HEK293T (cell line): ENCODE measurements around the gene GPR17.

Experiments
- CTCF ChIA-PET: fragments of 350-600 bp; formaldehyde crosslinking; extraction: SDS; loops from one replicate; lab custom pipeline; 2021; ENCODE audit warnings: antibody characterized with exemption, inconsistent platforms; lab: Yijun Ruan, JAX
- POLR2A ChIA-PET: fragments of 350-600 bp; formaldehyde crosslinking; extraction: SDS; loops from one replicate; lab custom pipeline; 2020; ENCODE audit warnings: antibody characterized with exemption, inconsistent platforms; lab: Yijun Ruan, JAX
- DNase-seq: peaks from one replicate; pipeline ENCODE4 v3.0.0; 2012; ENCODE audit warnings: mixed read lengths; ENCODE audit errors: extremely low spot score
- ARNT ChIP-seq: fragments of 450-650 bp; IDR thresholded peaks from 2 replicates; pipeline ENCODE4 v1.6.1; 2017; ENCODE audit warnings: mild to moderate bottlenecking
- BHLHE40 ChIP-seq: fragments of 450-650 bp; IDR thresholded peaks from 2 replicates; pipeline ENCODE4 v1.6.1; 2016; ENCODE audit warnings: mild to moderate bottlenecking, moderate library complexity, borderline replicate concordance
- CTBP1 ChIP-seq: fragments of 450-650 bp; IDR thresholded peaks from 2 replicates; pipeline ENCODE4 v1.6.1; 2016; ENCODE audit warnings: borderline replicate concordance
- ELF4 ChIP-seq: fragments of 450-650 bp; IDR thresholded peaks from 2 replicates; pipeline ENCODE4 v1.6.1; 2017; ENCODE audit warnings: antibody characterized with exemption
- FOXA1 ChIP-seq: fragments of 450-650 bp; IDR thresholded peaks from 2 replicates; pipeline ENCODE4 v1.6.1; 2016; ENCODE audit warnings: mild to moderate bottlenecking
- FOXK2 ChIP-seq: fragments of 450-650 bp; IDR thresholded peaks from 2 replicates; pipeline ENCODE4 v1.6.1; 2016; ENCODE audit warnings: mild to moderate bottlenecking
- FOXM1 ChIP-seq: fragments of 450-650 bp; IDR thresholded peaks from 2 replicates; pipeline ENCODE4 v1.6.1; 2017; ENCODE audit warnings: mild to moderate bottlenecking, borderline replicate concordance
- HDGF ChIP-seq: fragments of 450-650 bp; IDR thresholded peaks from 2 replicates; pipeline ENCODE4 v1.6.1; 2017; ENCODE audit warnings: antibody characterized with exemption, borderline replicate concordance
- L3MBTL2 ChIP-seq: fragments of 450-650 bp; conservative IDR thresholded peaks from 2 replicates; pipeline ENCODE4 v1.6.1; 2016; ENCODE audit warnings: mild to moderate bottlenecking
- LEF1 ChIP-seq: fragments of 450-650 bp; IDR thresholded peaks from 2 replicates; pipeline ENCODE4 v1.6.1; 2017; ENCODE audit warnings: mild to moderate bottlenecking, borderline replicate concordance
- NFRKB ChIP-seq: fragments of 450-650 bp; IDR thresholded peaks from 2 replicates; pipeline ENCODE4 v1.6.1; 2016; ENCODE audit warnings: mild to moderate bottlenecking, moderate library complexity
- SP1 ChIP-seq: fragments of 450-650 bp; IDR thresholded peaks from 2 replicates; pipeline ENCODE4 v1.6.1; 2017
- SUZ12 ChIP-seq: fragments of 450-650 bp; IDR thresholded peaks from 2 replicates; pipeline ENCODE4 v1.6.1; 2016; ENCODE audit warnings: mild to moderate bottlenecking
- TARDBP ChIP-seq: fragments of 450-650 bp; IDR thresholded peaks from 2 replicates; pipeline ENCODE4 v1.6.1; 2016
- ZNF384 ChIP-seq: fragments of 450-650 bp; IDR thresholded peaks from 2 replicates; pipeline ENCODE4 v1.6.1; 2016
- TF ChIP-seq, protein P1 (sequence below): fragments of 450-650 bp; IDR thresholded peaks from 2 replicates; pipeline ENCODE4 v1.6.1; 2016

Gene GPR17

DNA sequence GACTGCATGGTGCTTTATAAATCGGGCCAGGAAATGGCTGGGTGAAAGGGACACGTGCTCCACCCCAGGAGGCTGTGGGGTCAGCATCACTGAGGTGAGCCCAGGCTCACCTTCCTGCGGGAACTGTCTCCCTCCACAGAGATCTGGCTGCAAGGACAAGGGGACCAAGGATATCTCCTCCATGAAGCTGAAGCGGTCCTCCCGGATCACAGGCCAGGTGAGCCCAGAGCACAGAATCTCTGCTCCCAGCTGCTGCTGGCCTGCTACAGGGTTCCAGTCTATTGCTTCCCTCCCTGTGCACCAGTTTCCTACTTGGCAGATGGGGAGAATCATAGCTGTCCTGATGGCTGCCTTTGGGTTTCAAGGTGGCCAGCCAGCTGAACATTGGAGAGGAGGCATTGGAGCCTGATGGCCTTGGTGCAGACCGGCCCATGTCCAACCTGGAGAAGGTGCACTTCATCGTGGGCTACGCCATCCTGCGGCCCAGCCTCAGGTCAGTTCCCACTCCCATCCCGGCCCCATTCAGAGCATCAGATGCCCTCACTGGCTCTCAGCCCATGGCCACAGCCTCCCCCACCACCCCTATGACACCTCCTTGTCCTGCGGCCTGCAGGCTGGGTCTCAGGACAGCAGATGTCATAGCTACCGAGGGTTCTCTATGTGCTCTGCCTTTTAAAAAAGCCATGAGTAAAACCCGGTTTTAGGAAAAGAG lies 33.7 kb upstream of the GPR17 start:
- TF ChIP-seq ARNT (no peak), TARDBP (no peak), SUZ12 (no peak), LEF1 (no peak), FOXA1 (no peak)
- ChIA-PET CTCF (interaction anchor here (0.6 kb wide), 1 partner anchor 224 kb away, joined by 3 read pairs; no protein-coding TSS in a partner anchor), POLR2A (no interaction called here)
- DNase-seq, result no peak

DNA sequence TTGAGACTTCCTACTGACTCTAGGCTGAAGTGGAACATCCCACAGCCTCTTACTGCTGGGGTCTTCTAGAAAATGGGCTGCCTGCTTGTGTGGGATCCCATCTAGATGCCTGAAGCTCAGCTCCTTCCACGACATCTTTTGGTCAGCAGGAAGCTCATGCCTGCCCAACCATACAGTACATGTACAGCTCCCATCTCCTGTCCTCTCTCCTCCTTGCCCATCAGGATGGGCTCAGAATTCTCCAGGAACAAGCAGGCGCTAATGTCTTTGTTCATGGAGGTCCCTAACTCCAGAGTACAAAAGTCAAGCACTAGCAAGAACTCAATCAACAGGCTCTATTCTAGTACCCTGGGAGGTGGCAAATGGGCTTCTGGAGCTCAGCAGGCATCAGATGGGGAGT lies 31.7 kb upstream of the GPR17 start:
- TF ChIP-seq, protein P1, sequence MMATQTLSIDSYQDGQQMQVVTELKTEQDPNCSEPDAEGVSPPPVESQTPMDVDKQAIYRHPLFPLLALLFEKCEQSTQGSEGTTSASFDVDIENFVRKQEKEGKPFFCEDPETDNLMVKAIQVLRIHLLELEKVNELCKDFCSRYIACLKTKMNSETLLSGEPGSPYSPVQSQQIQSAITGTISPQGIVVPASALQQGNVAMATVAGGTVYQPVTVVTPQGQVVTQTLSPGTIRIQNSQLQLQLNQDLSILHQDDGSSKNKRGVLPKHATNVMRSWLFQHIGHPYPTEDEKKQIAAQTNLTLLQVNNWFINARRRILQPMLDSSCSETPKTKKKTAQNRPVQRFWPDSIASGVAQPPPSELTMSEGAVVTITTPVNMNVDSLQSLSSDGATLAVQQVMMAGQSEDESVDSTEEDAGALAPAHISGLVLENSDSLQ, result no peak
- TF ChIP-seq ARNT (no peak), SP1 (no peak), FOXA1 (no peak), HDGF (no peak), L3MBTL2 (no peak), CTBP1 (no peak)
- no peak for DNase-seq
- CTCF ChIA-PET, result interaction anchor here (1.1 kb wide), 1 partner anchor 23 kb away, joined by 5 read pairs; no protein-coding TSS in a partner anchor
- POLR2A ChIA-PET, result no interaction called here

DNA sequence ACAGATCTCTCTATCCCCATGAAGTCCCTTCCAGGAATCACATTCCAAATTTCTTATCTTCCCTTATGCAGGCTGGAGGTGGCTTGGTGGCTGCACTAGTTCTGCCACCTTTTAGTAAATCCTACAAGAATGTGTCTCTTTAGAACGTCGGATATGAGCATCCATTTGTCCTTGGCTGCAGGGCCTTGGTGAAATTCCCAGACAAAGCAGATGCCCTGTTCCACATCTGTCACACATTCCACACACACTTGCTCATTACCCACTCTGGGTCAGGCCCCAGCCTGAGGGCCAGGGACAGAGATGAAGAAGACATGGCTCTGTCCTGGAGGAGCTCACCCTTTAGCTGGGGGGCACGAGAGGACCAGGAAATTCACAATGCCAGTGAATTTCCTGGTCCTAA lies 31.2 kb upstream of the GPR17 start:
- no peak for TF ChIP-seq SUZ12
- ChIA-PET POLR2A (no interaction called here), CTCF (no interaction called here)
- DNase-seq, result no peak

DNA sequence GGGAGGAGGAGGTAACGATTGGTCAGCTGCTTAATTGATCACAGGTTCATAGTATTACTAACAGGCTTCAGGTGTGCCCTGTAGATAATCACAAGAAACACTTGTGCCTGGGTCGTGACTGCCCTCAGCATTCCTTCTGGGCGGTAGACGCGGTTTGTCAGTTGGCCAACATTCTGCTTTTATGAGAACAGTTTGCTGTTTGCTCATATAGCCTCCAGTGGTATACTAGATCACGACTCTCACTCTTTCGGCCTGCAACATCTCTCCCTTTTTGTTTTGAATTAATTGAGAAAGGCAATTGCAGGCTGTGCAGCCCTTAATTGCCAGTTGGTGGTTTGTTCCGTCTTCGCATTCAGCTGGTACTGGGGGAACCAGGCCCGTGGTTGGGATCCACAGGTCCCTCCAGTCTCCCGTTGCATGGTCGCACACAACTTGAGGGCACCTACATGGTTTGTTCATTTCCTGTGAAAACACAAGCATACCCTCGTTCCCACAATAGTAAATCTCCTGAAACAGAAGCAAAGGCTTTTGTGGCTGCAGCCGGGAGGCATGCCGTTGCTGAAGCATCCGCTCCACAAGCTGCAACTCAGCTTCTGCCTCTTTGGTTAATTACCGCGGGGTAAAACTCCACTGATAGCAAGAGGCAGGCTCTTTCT lies 30.3 kb upstream of the GPR17 start:
- DNase-seq, result no peak
- CTCF ChIA-PET, result no interaction called here
- no peak for TF ChIP-seq CTBP1
- no peak for TF ChIP-seq ELF4
- TF ChIP-seq L3MBTL2, result no peak
- no peak for TF ChIP-seq ZNF384
- TF ChIP-seq BHLHE40, result no peak
- TF ChIP-seq FOXA1, result no peak
- no peak for TF ChIP-seq FOXK2
- TF ChIP-seq NFRKB, result no peak
- no peak for TF ChIP-seq ARNT
- POLR2A ChIA-PET, result no interaction called here

DNA sequence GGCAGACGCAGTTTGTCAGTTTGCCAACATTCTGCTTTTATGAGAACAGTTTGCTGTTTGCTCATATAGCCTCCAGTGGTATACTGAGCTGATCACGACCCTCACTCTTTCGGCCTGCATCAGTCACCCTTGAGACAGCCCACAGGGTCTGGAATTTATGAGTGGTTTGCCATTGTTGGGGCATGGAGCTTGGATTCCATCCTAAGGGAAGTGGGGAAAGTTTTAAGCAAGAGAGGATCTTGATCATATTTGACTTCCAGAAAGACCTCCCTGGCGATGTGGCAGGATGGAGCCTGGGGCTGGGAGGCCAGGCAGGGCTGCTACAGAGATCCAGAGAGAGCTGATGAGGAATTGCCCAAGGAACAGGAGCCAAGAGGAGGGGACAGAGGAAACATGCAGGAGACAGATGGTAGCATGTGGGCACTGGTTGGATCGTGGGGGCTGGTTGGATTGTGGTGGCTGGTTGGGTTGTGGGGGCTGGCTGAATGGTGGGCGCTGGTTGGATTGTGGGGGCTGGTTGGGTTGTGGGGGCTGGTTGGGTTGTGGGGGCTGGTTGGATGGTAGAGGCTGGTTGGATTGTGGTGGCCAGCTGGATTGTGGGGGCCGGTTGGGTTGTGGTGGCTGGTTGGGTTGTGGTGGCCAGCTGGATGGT lies 27.3 kb upstream of the GPR17 start:
- POLR2A ChIA-PET, result no interaction called here
- TF ChIP-seq ELF4 (no peak), FOXM1 (no peak), FOXK2 (no peak), ZNF384 (no peak), ARNT (no peak), NFRKB (no peak), BHLHE40 (no peak), SP1 (no peak), TARDBP (no peak), HDGF (no peak), SUZ12 (no peak), CTBP1 (no peak), LEF1 (no peak), L3MBTL2 (no peak), FOXA1 (no peak)
- TF ChIP-seq, protein P1, result no peak
- DNase-seq, result no peak
- CTCF ChIA-PET, result no interaction called here

DNA sequence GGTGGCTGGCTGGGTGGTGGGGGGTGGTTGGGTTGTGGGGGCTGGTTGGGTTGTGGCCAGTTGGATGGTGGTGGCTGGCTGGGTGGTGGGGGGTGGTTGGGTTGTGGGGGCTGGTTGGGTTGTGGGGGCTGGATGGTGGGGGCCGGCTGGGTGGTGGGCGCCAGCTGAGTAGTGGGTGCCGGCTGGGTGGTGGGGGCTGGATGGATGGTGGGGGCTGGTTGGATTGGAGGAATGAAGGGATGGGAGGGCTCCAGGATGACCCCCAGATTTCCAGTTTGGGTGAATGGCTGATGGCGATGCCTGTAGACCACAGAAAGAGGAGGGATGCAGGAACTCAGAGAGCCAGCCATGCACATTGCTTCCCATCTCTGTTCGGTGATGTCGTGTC lies 26.8 kb upstream of the GPR17 start:
- POLR2A ChIA-PET, result no interaction called here
- no peak for TF ChIP-seq FOXK2
- TF ChIP-seq SUZ12, result no peak
- no peak for TF ChIP-seq NFRKB
- CTCF ChIA-PET, result no interaction called here
- no peak for DNase-seq

DNA sequence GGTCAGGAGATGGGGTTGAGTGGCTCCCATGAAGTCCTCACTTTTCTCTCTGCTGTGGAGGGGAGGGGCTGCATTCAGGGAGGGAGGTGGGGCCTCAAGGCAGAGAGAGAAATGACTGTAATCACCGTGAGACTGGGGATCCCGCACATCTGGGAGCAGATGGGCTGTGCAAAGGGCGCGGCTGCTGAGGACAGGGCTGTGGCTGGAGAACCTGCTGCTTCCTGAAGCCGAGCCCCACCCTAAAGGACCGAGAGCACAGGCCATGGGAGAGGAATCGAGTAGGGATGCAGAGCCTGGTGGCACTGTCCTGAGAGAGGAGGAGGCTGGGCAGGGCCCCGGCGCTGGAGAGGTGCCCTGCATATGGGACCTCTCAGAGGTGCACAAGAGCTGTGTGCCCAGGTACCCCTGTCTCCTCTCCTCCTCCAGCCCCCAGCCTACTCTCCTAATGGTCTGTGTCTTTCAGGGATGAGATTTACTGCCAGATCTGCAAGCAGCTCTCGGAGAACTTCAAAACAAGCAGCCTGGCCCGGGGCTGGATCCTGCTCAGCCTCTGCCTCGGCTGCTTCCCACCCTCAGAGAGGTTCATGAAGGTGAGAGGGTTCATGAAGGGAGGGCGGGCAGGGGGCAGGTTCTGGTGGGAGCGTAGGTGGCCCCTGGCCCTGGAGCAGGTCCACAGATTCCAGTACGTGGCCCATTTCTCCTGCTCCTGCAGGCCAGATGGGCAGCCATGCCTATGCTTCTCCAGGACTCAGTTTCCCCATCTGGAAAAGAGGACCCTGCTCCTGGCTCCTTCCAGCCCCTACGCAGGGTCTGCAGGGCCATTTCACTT lies 25.9 kb upstream of the GPR17 start:
- DNase-seq, result no peak
- POLR2A ChIA-PET, result no interaction called here
- no peak for TF ChIP-seq FOXK2
- TF ChIP-seq, protein P1, result no peak
- TF ChIP-seq FOXA1, result no peak
- no peak for TF ChIP-seq NFRKB
- no peak for TF ChIP-seq ZNF384
- no peak for TF ChIP-seq TARDBP
- TF ChIP-seq FOXM1, result no peak
- TF ChIP-seq HDGF, result no peak
- TF ChIP-seq CTBP1, result no peak
- CTCF ChIA-PET, result no interaction called here
